GM21515 (cell line): Measurements from ENCODE around the gene ZNF865.
A peak's percentile ranks its signal among the peaks of the same experiment; 100 is the strongest.

Experiments
- ATAC-seq: cut with Tn5 transposase; IDR thresholded peaks from one replicate; pipeline ENCODE4 v1.9.1; 2021; ENCODE audit not compliant: unreplicated experiment

The ZNF865 gene

DNA sequence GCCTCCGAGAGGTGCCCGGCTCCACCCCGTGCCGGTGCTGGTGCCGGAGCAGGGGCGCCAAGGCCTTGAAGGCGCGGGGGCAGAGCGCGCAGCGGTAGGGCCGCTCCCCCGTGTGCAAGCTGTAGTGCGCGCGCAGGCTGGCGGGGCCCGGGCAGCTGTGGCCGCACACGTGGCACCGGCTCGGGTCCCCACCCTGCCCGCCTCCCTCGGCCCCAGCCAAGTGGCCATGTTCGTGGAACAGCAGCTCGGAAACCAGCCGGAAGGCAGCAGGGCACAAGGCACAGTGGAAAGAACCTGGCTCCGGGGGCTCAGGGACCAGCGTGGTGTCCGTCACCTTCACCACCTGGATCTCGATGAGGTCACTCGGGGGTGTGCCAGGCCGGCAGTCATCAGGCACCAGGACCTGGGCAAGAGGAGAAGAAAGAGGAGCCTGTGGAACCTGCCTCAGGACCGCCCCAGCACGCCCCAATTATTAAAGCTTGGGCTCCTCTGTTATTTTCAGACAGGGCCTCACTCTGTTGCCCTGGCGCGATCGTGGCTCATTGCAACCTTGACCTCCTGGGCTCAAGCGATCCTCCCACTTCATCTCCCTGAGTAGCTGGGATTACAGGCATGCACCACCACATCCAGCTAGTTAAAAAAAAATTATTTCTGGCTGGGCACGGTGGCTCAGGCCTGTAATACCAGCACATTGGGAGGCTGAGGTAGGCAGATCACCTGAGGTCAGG, 17.0 kb downstream of the ZNF865 start:
- ATAC-seq = no peak

- ATAC-seq = no peak
Measured at GRCh38 chr19:55623130-55623529, 17.7 kb downstream of the ZNF865 start.

DNA sequence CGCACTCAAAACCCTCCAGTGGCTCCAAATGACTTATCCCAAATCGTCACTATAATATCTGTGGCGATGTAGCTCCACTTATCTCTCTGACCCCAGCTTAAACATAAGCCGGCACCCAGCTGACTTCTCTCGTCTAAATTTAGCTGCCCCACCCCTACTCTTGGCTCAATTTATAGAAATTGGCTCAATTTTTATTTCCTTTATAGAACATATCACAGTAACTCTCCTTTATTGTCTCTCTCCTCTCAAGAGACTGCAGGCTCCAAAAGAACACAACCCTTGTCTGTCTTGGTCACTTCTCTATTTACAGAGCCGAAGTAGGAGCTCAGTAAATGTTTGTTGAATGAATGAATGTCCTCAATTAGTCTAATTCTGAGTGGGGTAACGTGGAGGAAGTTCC, 18.1 kb downstream of the ZNF865 start:
- no peak for ATAC-seq

GRCh38 chr19:55624109-55625003, 18.9 kb downstream of the ZNF865 start, which contains the start of gene ZNF784:
Gene ZNF784, minus strand, starts transcription at chr19:55624566. Its CDS starts 5 bp downstream, at chr19:55624561.
- peak; percentile 43 for ATAC-seq

GRCh38 chr19:55625004-55625326, 19.5 kb downstream of the ZNF865 start:
- peak; percentile 2 for ATAC-seq

DNA sequence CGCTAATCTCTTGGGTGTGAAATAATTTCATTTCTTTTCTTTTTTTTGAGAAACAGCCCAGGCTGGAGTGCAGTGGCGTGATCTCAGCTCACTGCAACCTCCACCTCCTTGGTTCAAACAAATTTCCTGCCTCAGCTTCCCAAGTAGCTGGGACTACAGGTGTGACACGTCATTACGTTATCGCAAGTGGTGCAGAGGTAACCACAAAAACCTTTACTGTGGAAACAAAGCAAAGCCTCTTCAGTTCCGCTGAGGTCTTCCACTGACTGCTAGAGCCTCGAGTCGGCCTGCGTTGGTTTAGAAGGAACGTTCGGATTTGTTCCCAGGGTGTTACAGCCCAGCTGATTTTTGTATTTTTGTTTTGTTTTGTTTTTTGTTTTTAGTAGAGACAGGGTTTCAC, 20.9 kb downstream of the ZNF865 start:
- ATAC-seq = no peak

DNA sequence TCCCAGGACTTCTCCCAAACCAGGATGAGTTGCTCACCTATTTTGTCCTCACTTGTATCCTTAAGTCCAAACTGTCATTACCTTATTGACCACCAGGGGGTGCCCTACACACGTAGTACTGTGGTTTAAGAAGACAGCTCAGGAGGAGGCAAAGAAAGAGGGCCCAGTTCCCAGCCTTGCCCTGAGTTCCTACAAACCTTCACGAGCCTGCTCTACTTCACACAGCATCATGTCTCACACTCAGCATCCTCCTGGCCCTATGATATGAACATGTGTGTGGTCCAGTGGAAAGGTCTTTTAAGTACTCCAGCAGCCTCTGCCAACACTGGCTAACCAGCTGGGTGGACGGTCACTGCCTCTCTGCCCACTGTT, 27.0 kb downstream of the ZNF865 start:
- ATAC-seq = no peak

- no peak for ATAC-seq
Measured at GRCh38 chr19:55633861-55634260, 28.4 kb downstream of the ZNF865 start.

GRCh38 chr19:55635334-55635717, 29.9 kb downstream of the ZNF865 start:
- ATAC-seq = no peak

DNA sequence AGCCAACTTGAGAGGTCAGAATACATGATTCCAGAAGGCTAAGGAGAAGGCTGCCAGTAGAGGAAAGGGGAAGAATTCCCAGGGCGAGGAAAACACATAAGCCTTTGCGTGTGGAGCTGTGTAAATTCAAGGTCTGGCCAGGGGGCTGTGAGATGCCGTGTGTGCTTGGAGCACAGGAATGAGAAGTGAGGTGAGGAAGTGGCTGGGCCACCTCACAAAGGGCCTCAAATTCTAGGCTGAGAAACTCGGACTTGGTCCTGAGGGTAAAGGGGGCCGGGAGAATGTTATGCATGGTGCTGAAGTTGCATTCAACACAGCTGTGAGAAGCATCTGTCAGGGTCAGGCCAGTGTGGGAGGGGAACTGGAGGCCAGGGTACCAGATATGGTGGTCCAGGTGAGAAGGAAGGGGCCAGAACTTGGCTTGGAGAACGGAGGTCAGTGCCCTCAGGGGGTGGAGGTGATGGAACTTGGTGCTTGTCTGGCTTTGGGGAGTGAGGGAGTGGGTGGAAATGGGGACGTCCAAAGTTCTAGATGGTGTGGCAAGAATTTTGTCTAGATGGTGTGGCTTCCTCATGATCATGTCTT, 30.5 kb downstream of the ZNF865 start:
- no peak for ATAC-seq

DNA sequence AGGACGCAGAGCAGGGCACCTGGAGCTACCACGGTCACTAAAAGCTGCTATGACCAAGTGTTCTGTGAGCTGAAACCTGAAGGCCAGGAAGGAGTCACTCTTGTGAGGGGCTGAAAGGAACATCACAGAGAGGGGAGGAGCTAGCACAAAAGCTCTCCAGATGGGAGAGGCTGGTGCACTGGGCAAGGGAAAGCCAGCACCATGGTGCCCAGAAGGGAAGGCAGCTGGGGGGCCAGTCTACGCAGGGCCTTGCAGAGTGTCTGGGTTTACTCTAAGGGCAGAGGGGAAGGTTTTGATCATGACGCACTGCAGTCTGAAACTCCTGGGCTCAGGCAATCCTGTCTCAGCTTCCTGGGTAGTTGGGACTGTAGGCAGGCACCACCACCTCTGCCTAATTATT, 31.3 kb downstream of the ZNF865 start:
- ATAC-seq = no peak

GRCh38 chr19:55637534-55637933, 32.1 kb downstream of the ZNF865 start:
- no peak for ATAC-seq

DNA sequence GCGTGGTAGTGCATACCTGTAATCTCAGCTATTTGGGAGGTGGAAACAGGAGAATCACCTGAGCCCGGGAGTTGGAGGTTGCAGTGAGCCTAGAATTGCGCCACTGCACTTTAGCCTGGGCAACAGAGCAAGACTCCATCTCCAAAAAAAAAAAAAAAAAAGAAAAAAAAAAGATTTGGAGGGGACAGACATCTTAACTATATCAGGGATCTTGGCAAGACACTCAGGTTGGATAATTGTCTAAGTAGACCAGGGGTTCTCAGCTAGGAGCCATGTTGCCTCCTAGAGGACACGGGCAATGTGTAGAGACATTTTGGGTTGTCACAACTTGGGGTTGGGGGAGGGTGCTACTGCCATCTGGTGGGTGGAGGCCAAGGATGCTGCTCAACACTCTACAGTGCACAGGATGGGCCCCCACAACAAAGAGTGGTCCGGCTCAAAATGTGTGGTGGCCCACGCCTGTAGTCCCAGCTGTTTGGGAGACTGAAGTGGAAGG, 33.5 kb downstream of the ZNF865 start:
- no peak for ATAC-seq

GRCh38 chr19:55640043-55640576, 34.7 kb downstream of the ZNF865 start:
- ATAC-seq = no peak

- no peak for ATAC-seq
Measured at GRCh38 chr19:55640577-55641425, 35.4 kb downstream of the ZNF865 start, which contains the start of gene ZNF580. Gene ZNF580, plus strand, starts transcription at chr19:55641002. Its CDS starts 1,507 bp downstream, at chr19:55642509.

- no peak for ATAC-seq
Measured at GRCh38 chr19:55641426-55642152, 36.1 kb downstream of the ZNF865 start.

GRCh38 chr19:55642153-55643002, 36.9 kb downstream of the ZNF865 start:
- no peak for ATAC-seq

GRCh38 chr19:55643003-55643886, 37.8 kb downstream of the ZNF865 start, which contains the start of gene ZNF581:
Gene ZNF581, plus strand, starts transcription at chr19:55643649. Its CDS starts 923 bp downstream, at chr19:55644572.
- ATAC-seq = peak; percentile 25
